KMS-11 (cell line): Measurements from ENCODE around the gene DNM1L.

Experiments
- H2AFZ ChIP-seq: fragments of 200-600 bp; sonication (generic); 2 replicates; pipeline ENCODE4 v1.6.1; 2016; ENCODE audit warnings: antibody characterized with exemption, mixed run types, low read depth
- H3K27ac ChIP-seq: fragments of 200-600 bp; sonication (generic); 2 replicates; pipeline ENCODE4 v1.6.1; 2016; ENCODE audit warnings: mild to moderate bottlenecking, mixed run types
- H3K27me3 ChIP-seq: fragments of 200-600 bp; sonication (generic); 2 replicates; pipeline ENCODE4 v1.6.1; 2017; ENCODE audit warnings: mild to moderate bottlenecking, low read depth, mixed run types, moderate library complexity; ENCODE audit not compliant: insufficient read depth
- H3K36me3 ChIP-seq: fragments of 200-600 bp; sonication (generic); 2 replicates; pipeline ENCODE4 v1.6.1; 2017; ENCODE audit warnings: mild to moderate bottlenecking, mixed run types; ENCODE audit not compliant: insufficient read depth
- H3K4me1 ChIP-seq: fragments of 200-600 bp; sonication (generic); 2 replicates; pipeline ENCODE4 v1.6.1; 2016; ENCODE audit warnings: mild to moderate bottlenecking, low read depth, mixed run types; ENCODE audit not compliant: poor library complexity, severe bottlenecking
- H3K4me2 ChIP-seq: fragments of 200-600 bp; sonication (generic); 2 replicates; pipeline ENCODE4 v1.7.0; 2016; ENCODE audit warnings: mild to moderate bottlenecking, mixed run types
- H3K4me3 ChIP-seq: fragments of 200-600 bp; sonication (generic); IDR thresholded peaks from 2 replicates; pipeline ENCODE4 v1.6.1; 2017; ENCODE audit warnings: low read depth, low read length, mixed read lengths; ENCODE audit not compliant: insufficient read depth
- H3K79me2 ChIP-seq: fragments of 200-600 bp; sonication (generic); 2 replicates; pipeline ENCODE4 v1.6.1; 2016; ENCODE audit warnings: low read depth, mixed run types; ENCODE audit not compliant: insufficient read depth
- H3K9ac ChIP-seq: fragments of 200-600 bp; sonication (generic); 2 replicates; pipeline ENCODE4 v1.6.1; 2016; ENCODE audit warnings: mild to moderate bottlenecking, mixed run types
- H4K20me1 ChIP-seq: fragments of 200-600 bp; sonication (generic); 2 replicates; pipeline ENCODE4 v1.6.1; 2016; ENCODE audit warnings: mild to moderate bottlenecking, mixed run types; ENCODE audit not compliant: insufficient read depth
- TF ChIP-seq, protein P1 (sequence below): fragments of 200-600 bp; sonication (generic); conservative IDR thresholded peaks from 2 replicates; pipeline ENCODE4 v1.6.1; 2017; ENCODE audit warnings: low read depth, mild to moderate bottlenecking, antibody characterized with exemption, low read length, moderate library complexity, mixed read lengths

Gene DNM1L

DNA sequence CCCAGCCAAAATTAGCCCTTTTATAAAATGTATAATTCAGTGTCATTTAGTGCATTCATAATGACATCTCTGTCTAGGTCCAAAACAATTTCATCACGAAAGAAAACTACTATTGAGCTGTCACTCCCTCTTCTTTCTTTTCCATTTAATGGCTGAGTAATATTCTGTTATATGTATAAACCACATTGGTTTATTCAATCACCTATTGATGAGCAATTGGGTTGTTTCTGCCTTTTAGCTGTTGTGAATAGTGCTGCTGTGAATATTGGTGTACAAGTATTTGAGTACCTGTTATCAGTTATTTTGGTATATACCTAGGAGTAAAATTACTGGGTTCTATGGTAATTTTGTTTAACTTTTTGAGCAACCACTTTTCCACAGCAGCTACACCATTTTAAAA lies 7.2 kb downstream of the DNM1L start:
- H3K4me3 ChIP-seq = no peak overlapping the region
- no peak overlapping the region for H2AFZ ChIP-seq
- H3K27me3 ChIP-seq = no peaks in the 10 kb centered on the region
- no peak overlapping the region for H3K4me2 ChIP-seq
- H3K27ac ChIP-seq = no peak overlapping the region
- peaks cover 97% of the 10 kb centered on the region for H3K79me2 ChIP-seq
- H3K4me1 ChIP-seq = peaks cover 7% of the 10 kb centered on the region
- TF ChIP-seq, protein P1, sequence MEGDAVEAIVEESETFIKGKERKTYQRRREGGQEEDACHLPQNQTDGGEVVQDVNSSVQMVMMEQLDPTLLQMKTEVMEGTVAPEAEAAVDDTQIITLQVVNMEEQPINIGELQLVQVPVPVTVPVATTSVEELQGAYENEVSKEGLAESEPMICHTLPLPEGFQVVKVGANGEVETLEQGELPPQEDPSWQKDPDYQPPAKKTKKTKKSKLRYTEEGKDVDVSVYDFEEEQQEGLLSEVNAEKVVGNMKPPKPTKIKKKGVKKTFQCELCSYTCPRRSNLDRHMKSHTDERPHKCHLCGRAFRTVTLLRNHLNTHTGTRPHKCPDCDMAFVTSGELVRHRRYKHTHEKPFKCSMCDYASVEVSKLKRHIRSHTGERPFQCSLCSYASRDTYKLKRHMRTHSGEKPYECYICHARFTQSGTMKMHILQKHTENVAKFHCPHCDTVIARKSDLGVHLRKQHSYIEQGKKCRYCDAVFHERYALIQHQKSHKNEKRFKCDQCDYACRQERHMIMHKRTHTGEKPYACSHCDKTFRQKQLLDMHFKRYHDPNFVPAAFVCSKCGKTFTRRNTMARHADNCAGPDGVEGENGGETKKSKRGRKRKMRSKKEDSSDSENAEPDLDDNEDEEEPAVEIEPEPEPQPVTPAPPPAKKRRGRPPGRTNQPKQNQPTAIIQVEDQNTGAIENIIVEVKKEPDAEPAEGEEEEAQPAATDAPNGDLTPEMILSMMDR = no peak
- no peaks in the 10 kb centered on the region; the same call in 1 of the 2 replicates for H4K20me1 ChIP-seq
- H3K9ac ChIP-seq = no peak overlapping the region
- H3K36me3 ChIP-seq = no peaks in the 10 kb centered on the region

DNA sequence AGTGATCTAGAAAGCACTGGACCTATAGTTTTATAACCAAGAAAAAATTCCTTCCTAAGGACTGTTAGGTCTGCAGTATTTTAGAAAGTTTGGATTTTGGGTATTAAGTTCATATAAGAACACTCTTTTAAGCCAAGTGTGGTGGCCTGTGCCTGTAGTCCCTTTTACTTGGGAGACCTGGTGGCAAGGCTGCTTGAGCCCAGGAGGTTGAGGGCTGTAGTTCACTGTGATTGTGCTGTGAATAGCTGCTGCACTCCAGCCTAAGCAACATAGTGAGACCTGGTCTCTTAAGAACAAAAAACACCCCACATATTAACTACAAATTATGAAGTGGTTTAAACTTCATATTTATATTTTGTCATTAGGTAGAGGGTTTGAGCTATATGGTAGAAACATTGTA lies 9.7 kb downstream of the DNM1L start:
- Histone ChIP-seq H3K4me2 (no peak overlapping the region), H3K27me3 (no peaks in the 10 kb centered on the region), H3K27ac (no peak overlapping the region), H2AFZ (no peak overlapping the region), H3K4me1 (peaks cover 15% of the 10 kb centered on the region), H4K20me1 (peaks cover 6% of the 10 kb centered on the region; the same call in 1 of the 2 replicates), H3K79me2 (peaks cover 98% of the 10 kb centered on the region), H3K36me3 (no peaks in the 10 kb centered on the region), H3K9ac (no peak overlapping the region), H3K4me3 (no peak overlapping the region)
- TF ChIP-seq, protein P1 = no peak

DNA sequence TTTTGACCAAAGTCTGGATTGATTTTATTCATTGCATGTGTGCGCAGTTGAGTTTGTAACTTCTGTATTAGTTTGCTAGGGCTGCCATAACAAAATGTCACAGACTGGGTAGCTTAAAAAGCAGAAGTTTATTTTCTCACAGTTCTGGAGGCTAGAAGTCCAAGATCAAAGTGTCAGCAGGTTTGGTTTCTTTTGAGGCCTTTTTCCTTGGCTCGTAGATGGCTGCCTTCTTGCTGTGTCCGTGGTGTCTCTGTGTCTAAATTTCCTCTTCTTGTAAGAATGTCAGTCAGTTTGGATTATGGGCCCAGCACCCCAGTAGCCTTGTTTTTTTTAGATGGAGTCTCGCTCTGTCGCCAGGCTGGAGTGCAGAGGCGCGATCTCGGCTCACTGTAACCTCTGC lies 11.8 kb downstream of the DNM1L start:
- Histone ChIP-seq H4K20me1 (peaks cover 6% of the 10 kb centered on the region; the same call in 1 of the 2 replicates), H3K79me2 (peaks cover 98% of the 10 kb centered on the region), H3K36me3 (no peaks in the 10 kb centered on the region), H3K9ac (no peak overlapping the region), H3K4me1 (peaks cover 15% of the 10 kb centered on the region), H3K4me3 (no peak overlapping the region), H3K27me3 (no peaks in the 10 kb centered on the region), H3K27ac (no peak overlapping the region), H2AFZ (no peak overlapping the region), H3K4me2 (no peak overlapping the region)
- TF ChIP-seq, protein P1 = no peak

DNA sequence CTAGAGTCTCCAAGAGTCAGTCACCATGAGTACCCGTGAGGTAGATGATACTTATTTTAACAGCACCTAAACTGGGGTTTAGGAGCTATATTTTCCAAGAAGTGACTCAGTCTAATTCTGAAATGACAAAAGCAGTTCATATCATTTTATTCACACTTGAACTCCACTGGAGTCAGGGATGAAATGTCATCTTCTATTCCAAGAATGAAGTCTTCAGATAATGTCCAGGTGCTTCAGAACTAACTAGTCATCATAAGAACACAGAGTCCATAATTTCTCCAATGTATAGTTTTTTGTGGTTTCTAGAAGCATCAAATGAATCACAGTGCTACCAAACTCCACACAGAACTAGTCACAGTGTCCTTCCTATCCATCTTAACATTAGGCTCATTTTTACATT lies 13.3 kb downstream of the DNM1L start:
- Histone ChIP-seq H3K27me3 (no peaks in the 10 kb centered on the region), H2AFZ (no peak overlapping the region), H3K4me2 (no peak overlapping the region), H3K4me3 (no peak overlapping the region), H3K9ac (no peak overlapping the region), H3K36me3 (no peaks in the 10 kb centered on the region), H3K4me1 (peaks cover 15% of the 10 kb centered on the region), H4K20me1 (peaks cover 6% of the 10 kb centered on the region; the same call in 1 of the 2 replicates), H3K27ac (no peak overlapping the region), H3K79me2 (peaks cover 96% of the 10 kb centered on the region)
- TF ChIP-seq, protein P1 = no peak
